ENCODE results near the gene ADGRA3.

The ADGRA3 gene

GRCh38 chr4:22493523-22493922 is 22.3 kb downstream of the ADGRA3 start (continued):
- TF ChIP-seq BCL6B (tag by site-specific recombination; IDR thresholded peaks at IDR 0.05) (no peak), ZNF133 (tag by site-specific recombination; IDR thresholded peaks at IDR 0.05) (no peak), ZNF404 (tag by site-specific recombination; IDR thresholded peaks at IDR 0.05) (no peak), ZNF555 (tag by site-specific recombination; conservative IDR thresholded peaks at IDR 0.05) (no peak), ZIC2 (tag by site-specific recombination; IDR thresholded peaks at IDR 0.05) (no peak), ZNF37A (tag by site-specific recombination; IDR thresholded peaks at IDR 0.05) (no peak), FEZF1 (tag by site-specific recombination; IDR thresholded peaks at IDR 0.05) (no peak), ZNF639 (tag by site-specific recombination; IDR thresholded peaks at IDR 0.05) (no peak), ZNF2 (tag by site-specific recombination; IDR thresholded peaks at IDR 0.05) (no peak), TCF7L2 (IDR thresholded peaks at IDR 0.05; ENCODE audit: borderline replicate concordance, low read depth, low read length) (no peak)

- POLR2A ChIA-PET = interaction anchor here (0.9 kb wide), 1 partner anchor 22 kb away, joined by 3 read pairs; no protein-coding TSS in a partner anchor
- no peak overlapping the region for H3K27ac ChIP-seq (ENCODE audit: extremely low read depth, low read depth, low read length)
- no peaks in the 10 kb centered on the region for H3K36me3 ChIP-seq (ENCODE audit: control insufficient read depth in 2 of 2, insufficient read depth in 1 of 2, low read length in 2 of 2)
- H3K4me1 ChIP-seq (ENCODE audit: control insufficient read depth, insufficient read depth, low read length) = peaks cover 5% of the 10 kb centered on the region
- CTCF ChIA-PET = interaction anchor here (0.5 kb wide), 1 partner anchor 84 kb away, joined by 3 read pairs; no protein-coding TSS in a partner anchor
- TF ChIP-seq ZNF580 (tag by site-specific recombination; IDR thresholded peaks at IDR 0.05) (no peak), ZNF121 (tag by site-specific recombination; IDR thresholded peaks at IDR 0.05) (0 out of 2 replicates have a peak, but pooled peaks have one; percentile 61)
- H3K9me3 ChIP-seq (ENCODE audit: control insufficient read depth, insufficient read depth, low read depth, low read length) = no peaks in the 10 kb centered on the region
- no peak overlapping the region for H3K4me3 ChIP-seq (ENCODE audit: low read depth, low read length)
Observed at GRCh38 chr4:22492987-22493386, 22.9 kb downstream of the ADGRA3 start.

GRCh38 chr4:22491939-22492338 is 23.9 kb downstream of the ADGRA3 start:
- H3K36me3 ChIP-seq (ENCODE audit: control insufficient read depth in 2 of 2, insufficient read depth in 1 of 2, low read length in 2 of 2) = no peaks in the 10 kb centered on the region
- POLR2A ChIA-PET = no interaction called here

More at GRCh38 chr4:22491939-22492338, 23.9 kb downstream of the ADGRA3 start:
- no peak overlapping the region for H3K4me3 ChIP-seq (ENCODE audit: low read depth, low read length)
- H3K4me1 ChIP-seq (ENCODE audit: control insufficient read depth, insufficient read depth, low read length) = peaks cover 5% of the 10 kb centered on the region
- TF ChIP-seq BCL6B (tag by site-specific recombination; IDR thresholded peaks at IDR 0.05) = no peak
- TF ChIP-seq ZNF704 (tag by site-specific recombination; IDR thresholded peaks at IDR 0.05) = no peak
- TF ChIP-seq ZNF624 (tag by site-specific recombination; IDR thresholded peaks at IDR 0.05) = no peak
- TF ChIP-seq ZXDB (tag by site-specific recombination; IDR thresholded peaks at IDR 0.05) = no peak
- TF ChIP-seq ZNF629 (tag by site-specific recombination; IDR thresholded peaks at IDR 0.05) = no peak
- TF ChIP-seq ZNF24 (tag by site-specific recombination; IDR thresholded peaks at IDR 0.05) = no peak
- TF ChIP-seq KLF16 (tag by site-specific recombination; IDR thresholded peaks at IDR 0.05) = no peak
- no peak for TF ChIP-seq ZNF248 (tag by site-specific recombination; IDR thresholded peaks at IDR 0.05)
- TF ChIP-seq ZNF132 (tag by site-specific recombination; IDR thresholded peaks at IDR 0.05; ENCODE audit: borderline replicate concordance) = no peak
- TF ChIP-seq AEBP2 (tag by site-specific recombination; IDR thresholded peaks at IDR 0.05; ENCODE audit: borderline replicate concordance) = no peak
- no peak for TF ChIP-seq ZNF544 (tag by site-specific recombination; IDR thresholded peaks at IDR 0.05)
- no peak for TF ChIP-seq ZNF837 (tag by site-specific recombination; IDR thresholded peaks at IDR 0.05)
- H3K27ac ChIP-seq (ENCODE audit: extremely low read depth, low read depth, low read length) = no peak overlapping the region
- CTCF ChIA-PET = no interaction called here
- H3K9me3 ChIP-seq (ENCODE audit: control insufficient read depth, insufficient read depth, low read depth, low read length) = no peaks in the 10 kb centered on the region

All from HEK293 (cell line).